ENCODE data around the gene KDM8.
A peak's percentile ranks its signal among the peaks of the same experiment; 100 is the strongest.

Gene KDM8

GRCh38 chr16:27218756-27219155 is 15.4 kb downstream of the KDM8 start:
- Histone ChIP-seq H3K27me3 (ENCODE audit: control insufficient read depth, insufficient read depth, low read length) (no peaks in the 10 kb centered on the region), H3K4me2 (ENCODE audit: low read length) (no peak overlapping the region), H3K36me3 (ENCODE audit: insufficient read depth, low read length) (peaks cover 3% of the 10 kb centered on the region), H3K4me1 (ENCODE audit: control insufficient read depth, insufficient read depth, low read length) (peaks cover 35% of the 10 kb centered on the region), H3K4me3 (ENCODE audit: low read length) (no peak overlapping the region), H3K9me3 (replicated peaks; ENCODE audit: low read length) (no peaks in the 10 kb centered on the region), H3K9ac (ENCODE audit: low read depth, low read length) (no peak overlapping the region)

GRCh38 chr16:27219161-27219560 is 15.8 kb downstream of the KDM8 start:
- peaks cover 35% of the 10 kb centered on the region for H3K4me1 ChIP-seq (ENCODE audit: control insufficient read depth, insufficient read depth, low read length)
- H3K9ac ChIP-seq (ENCODE audit: low read depth, low read length): no peak overlapping the region
- no peak overlapping the region for H3K4me2 ChIP-seq (ENCODE audit: low read length)
- H3K9me3 ChIP-seq (replicated peaks; ENCODE audit: low read length): no peaks in the 10 kb centered on the region
- no peak overlapping the region for H3K4me3 ChIP-seq (ENCODE audit: low read length)
- H3K27me3 ChIP-seq (ENCODE audit: control insufficient read depth, insufficient read depth, low read length): no peaks in the 10 kb centered on the region
- H3K36me3 ChIP-seq (ENCODE audit: insufficient read depth, low read length): peaks cover 7% of the 10 kb centered on the region

GRCh38 chr16:27220120-27220519 is 16.8 kb downstream of the KDM8 start:
- Histone ChIP-seq H3K36me3 (ENCODE audit: insufficient read depth, low read length) (peaks cover 11% of the 10 kb centered on the region), H3K4me2 (ENCODE audit: low read length) (no peak overlapping the region), H3K9me3 (replicated peaks; ENCODE audit: low read length) (no peaks in the 10 kb centered on the region)

GRCh38 chr16:27220527-27220926 is 17.2 kb downstream of the KDM8 start:
- Histone ChIP-seq H3K4me1 (ENCODE audit: control insufficient read depth, insufficient read depth, low read length) (peaks cover 37% of the 10 kb centered on the region), H3K4me2 (ENCODE audit: low read length) (no peak overlapping the region), H3K36me3 (ENCODE audit: insufficient read depth, low read length) (peaks cover 13% of the 10 kb centered on the region), H3K4me3 (ENCODE audit: low read length) (no peak overlapping the region), H3K9me3 (replicated peaks; ENCODE audit: low read length) (no peaks in the 10 kb centered on the region), H3K27me3 (ENCODE audit: control insufficient read depth, insufficient read depth, low read length) (no peaks in the 10 kb centered on the region), H3K9ac (ENCODE audit: low read depth, low read length) (no peak overlapping the region)

More at GRCh38 chr16:27220120-27220519, 16.8 kb downstream of the KDM8 start:
- Histone ChIP-seq H3K4me3 (ENCODE audit: low read length) (no peak overlapping the region), H3K9ac (ENCODE audit: low read depth, low read length) (no peak overlapping the region), H3K4me1 (ENCODE audit: control insufficient read depth, insufficient read depth, low read length) (peaks cover 37% of the 10 kb centered on the region), H3K27me3 (ENCODE audit: control insufficient read depth, insufficient read depth, low read length) (no peaks in the 10 kb centered on the region)

- Histone ChIP-seq H3K27me3 (ENCODE audit: control insufficient read depth, insufficient read depth, low read length) (no peaks in the 10 kb centered on the region), H3K4me3 (ENCODE audit: low read length) (no peak overlapping the region), H3K4me2 (ENCODE audit: low read length) (no peak overlapping the region), H3K9me3 (replicated peaks; ENCODE audit: low read length) (no peaks in the 10 kb centered on the region), H3K4me1 (ENCODE audit: control insufficient read depth, insufficient read depth, low read length) (peaks cover 37% of the 10 kb centered on the region), H3K36me3 (ENCODE audit: insufficient read depth, low read length) (peaks cover 17% of the 10 kb centered on the region), H3K9ac (ENCODE audit: low read depth, low read length) (no peak overlapping the region)
These were observed 17.7 kb downstream of the KDM8 start for GRCh38 chr16:27220991-27221390.

- H3K4me1 ChIP-seq (ENCODE audit: control insufficient read depth, insufficient read depth, low read length): peaks cover 36% of the 10 kb centered on the region
- H3K4me3 ChIP-seq (ENCODE audit: low read length): no peak overlapping the region
- H3K9ac ChIP-seq (ENCODE audit: low read depth, low read length): peak overlapping the region; percentile 14
- H3K27me3 ChIP-seq (ENCODE audit: control insufficient read depth, insufficient read depth, low read length): no peaks in the 10 kb centered on the region
- no peaks in the 10 kb centered on the region for H3K9me3 ChIP-seq (replicated peaks; ENCODE audit: low read length)
- peak overlapping the region; percentile 32 for H3K4me2 ChIP-seq (ENCODE audit: low read length)
- peaks cover 22% of the 10 kb centered on the region for H3K36me3 ChIP-seq (ENCODE audit: insufficient read depth, low read length)
These were observed 18.4 kb downstream of the KDM8 start for GRCh38 chr16:27221576-27222248.

- Histone ChIP-seq H3K4me2 (ENCODE audit: low read length) (peak overlapping the region; percentile 32), H3K4me3 (ENCODE audit: low read length) (no peak overlapping the region), H3K4me1 (ENCODE audit: control insufficient read depth, insufficient read depth, low read length) (peaks cover 28% of the 10 kb centered on the region), H3K36me3 (ENCODE audit: insufficient read depth, low read length) (peaks cover 22% of the 10 kb centered on the region), H3K27me3 (ENCODE audit: control insufficient read depth, insufficient read depth, low read length) (no peaks in the 10 kb centered on the region), H3K9ac (ENCODE audit: low read depth, low read length) (peak overlapping the region; percentile 33), H3K9me3 (replicated peaks; ENCODE audit: low read length) (no peaks in the 10 kb centered on the region)
These were observed 19.2 kb downstream of the KDM8 start for GRCh38 chr16:27222249-27223225.

GRCh38 chr16:27223226-27223610 is 19.9 kb downstream of the KDM8 start:
- Histone ChIP-seq H3K4me1 (ENCODE audit: control insufficient read depth, insufficient read depth, low read length) (peaks cover 26% of the 10 kb centered on the region), H3K9me3 (replicated peaks; ENCODE audit: low read length) (no peaks in the 10 kb centered on the region), H3K4me2 (ENCODE audit: low read length) (peak overlapping the region; percentile 32), H3K27me3 (ENCODE audit: control insufficient read depth, insufficient read depth, low read length) (no peaks in the 10 kb centered on the region), H3K36me3 (ENCODE audit: insufficient read depth, low read length) (peaks cover 22% of the 10 kb centered on the region), H3K9ac (ENCODE audit: low read depth, low read length) (peak overlapping the region; percentile 13), H3K4me3 (ENCODE audit: low read length) (no peak overlapping the region)

GRCh38 chr16:27223701-27224100 is 20.4 kb downstream of the KDM8 start:
- H3K4me2 ChIP-seq (ENCODE audit: low read length): no peak overlapping the region
- peak overlapping the region; percentile 13 for H3K9ac ChIP-seq (ENCODE audit: low read depth, low read length)
- no peaks in the 10 kb centered on the region for H3K9me3 ChIP-seq (replicated peaks; ENCODE audit: low read length)
- H3K36me3 ChIP-seq (ENCODE audit: insufficient read depth, low read length): peaks cover 22% of the 10 kb centered on the region
- no peak overlapping the region for H3K4me3 ChIP-seq (ENCODE audit: low read length)
- H3K27me3 ChIP-seq (ENCODE audit: control insufficient read depth, insufficient read depth, low read length): no peaks in the 10 kb centered on the region
- H3K4me1 ChIP-seq (ENCODE audit: control insufficient read depth, insufficient read depth, low read length): peaks cover 26% of the 10 kb centered on the region

- peaks cover 26% of the 10 kb centered on the region for H3K36me3 ChIP-seq (ENCODE audit: insufficient read depth, low read length)
These were observed 21.0 kb downstream of the KDM8 start for GRCh38 chr16:27224271-27224737.

GRCh38 chr16:27224741-27225300 is 21.5 kb downstream of the KDM8 start:
- H3K4me1 ChIP-seq (ENCODE audit: control insufficient read depth, insufficient read depth, low read length): peaks cover 32% of the 10 kb centered on the region
- no peak overlapping the region for H3K4me2 ChIP-seq (ENCODE audit: low read length)
- H3K4me3 ChIP-seq (ENCODE audit: low read length): no peak overlapping the region
- H3K9me3 ChIP-seq (replicated peaks; ENCODE audit: low read length): no peaks in the 10 kb centered on the region
- peaks cover 27% of the 10 kb centered on the region for H3K36me3 ChIP-seq (ENCODE audit: insufficient read depth, low read length)
- no peak overlapping the region for H3K9ac ChIP-seq (ENCODE audit: low read depth, low read length)
- no peaks in the 10 kb centered on the region for H3K27me3 ChIP-seq (ENCODE audit: control insufficient read depth, insufficient read depth, low read length)

More at GRCh38 chr16:27224271-27224737, 21.0 kb downstream of the KDM8 start:
- Histone ChIP-seq H3K9me3 (replicated peaks; ENCODE audit: low read length) (no peaks in the 10 kb centered on the region), H3K4me3 (ENCODE audit: low read length) (no peak overlapping the region), H3K4me2 (ENCODE audit: low read length) (no peak overlapping the region), H3K9ac (ENCODE audit: low read depth, low read length) (no peak overlapping the region), H3K27me3 (ENCODE audit: control insufficient read depth, insufficient read depth, low read length) (no peaks in the 10 kb centered on the region), H3K4me1 (ENCODE audit: control insufficient read depth, insufficient read depth, low read length) (peaks cover 31% of the 10 kb centered on the region)

Data from skeletal muscle satellite cell (primary cell).